HepG2 (cell line): ENCODE measurements around the gene SIDT1. TPM values are rescaled to one million over a fixed set of nuclear protein-coding genes. Genes with fewer than 3 reads are reported as not detected.

Experiments used
- ATAC-seq: fragments of 200-7000 bp; cut with Tn5 transposase; 3 replicates; pipeline ENCODE4 v1.9.1; 2020; ENCODE audit warnings: mild to moderate bottlenecking, moderate library complexity
- BruUV-seq: library from RNA; stranded (reverse); fragments of 400-500 nt; replicated peaks from 2 replicates; lab custom pipeline; 2021; lab: Mats Ljungman, UMichigan
- CTCF ChIA-PET: fragments of 300-600 bp; formaldehyde crosslinking; extraction: SDS; loops from one replicate; lab custom pipeline; 2021; ENCODE audit warnings: low total read pairs, inconsistent platforms, low intra/inter-chr PET ratio; lab: Yijun Ruan, JAX
- POLR2A ChIA-PET: fragments of 350-600 bp; sonication (Branson Sonifier 250); formaldehyde crosslinking; loops from one replicate; lab custom pipeline; 2020; ENCODE audit warnings: antibody characterized with exemption, inconsistent platforms; lab: Yijun Ruan, JAX
- DNase-seq: peaks from one replicate; pipeline ENCODE4 v3.0.0-alpha.2; 2015; ENCODE audit warnings: low spot score
- FAIRE-seq: peaks from 3 replicates; lab custom pipeline; 2011; peaks lifted over from hg19 to GRCh38; lab: Jason Lieb, UNC
- H2AFZ ChIP-seq: one replicate; pipeline ENCODE4 v1.6.1; 2011; ENCODE audit warnings: low read length, inconsistent platforms
- H3K27ac ChIP-seq: fragments of 300-600 bp; 3 replicates; pipeline ENCODE4 v1.8.0; 2011; ENCODE audit warnings: mixed run types, mild to moderate bottlenecking, mixed read lengths, low read length, inconsistent platforms; ENCODE audit not compliant: insufficient read depth; ENCODE audit errors: extremely low read length
- H3K27me3 ChIP-seq, 2 experiments: fragments of 200-600 bp in 1 of 2; 2 replicates in 1 of 2; 3 replicates in 1 of 2; pipeline versions ENCODE4 v1.6.0 to v1.8.0; 2011; ENCODE audit warnings: low read length in 2 of 2, mild to moderate bottlenecking in 2 of 2, moderate library complexity in 2 of 2, inconsistent platforms in 1 of 2; ENCODE audit not compliant: insufficient read depth in 2 of 2, control insufficient read depth in 1 of 2
- H3K36me3 ChIP-seq, 2 experiments: fragments of 200-600 bp in 1 of 2; replicated peaks in 1 of 2; 2 replicates in 1 of 2; 3 replicates in 1 of 2; pipeline versions ENCODE4 v1.5.1 to v1.8.0; 2011; ENCODE audit warnings: low read length in 2 of 2, inconsistent platforms in 1 of 2; ENCODE audit not compliant: insufficient read depth in 2 of 2, control insufficient read depth in 1 of 2
- H3K4me1 ChIP-seq: 2 replicates; pipeline ENCODE4 v1.5.1; 2012; ENCODE audit warnings: low read length, inconsistent platforms; ENCODE audit not compliant: insufficient read depth
- H3K4me2 ChIP-seq: 2 replicates; pipeline ENCODE4 v1.6.0; 2011; ENCODE audit warnings: low read depth, low read length, inconsistent platforms
- H3K4me3 ChIP-seq, 3 experiments: fragments of 200-600 bp in 1 of 3; sonication (generic), shearing (Covaris generic) in 1 of 3; replicated peaks in 1 of 3; 2 replicates each; pipeline ENCODE4 v1.5.1; 2011 to 2016; ENCODE audit warnings: low read length in 3 of 3, inconsistent platforms in 2 of 3, low read depth in 2 of 3, mild to moderate bottlenecking in 2 of 3, control low read depth in 1 of 3, mixed read lengths in 1 of 3; ENCODE audit not compliant: insufficient read depth in 1 of 3
- H3K79me2 ChIP-seq: one replicate; pipeline ENCODE4 v1.6.1; 2011; ENCODE audit warnings: low read length, inconsistent platforms; ENCODE audit not compliant: insufficient read depth
- H3K9ac ChIP-seq: 2 replicates; pipeline ENCODE4 v1.6.0; 2011; ENCODE audit warnings: mild to moderate bottlenecking, low read depth, low read length, inconsistent platforms; ENCODE audit not compliant: insufficient read depth
- H3K9me3 ChIP-seq: 2 replicates; pipeline ENCODE4 v1.5.1; 2012; ENCODE audit warnings: mild to moderate bottlenecking, low read length
- H4K20me1 ChIP-seq: 2 replicates; pipeline ENCODE4 v1.6.0; 2011; ENCODE audit warnings: inconsistent platforms, mild to moderate bottlenecking, low read length, moderate library complexity; ENCODE audit not compliant: insufficient read depth
- ATF7-NPFF ChIP-seq: sonication (generic); formaldehyde crosslinking; IDR thresholded peaks from 2 replicates; pipeline ENCODE4 v1.8.1; 2023; ENCODE audit warnings: mild to moderate bottlenecking, low read depth, missing genetic modification reagents, moderate library complexity
- ELF4 ChIP-seq: sonication (generic); formaldehyde crosslinking; IDR thresholded peaks from 2 replicates; pipeline ENCODE4 v1.5.0; 2020; ENCODE audit warnings: missing genetic modification reagents, mild to moderate bottlenecking, moderate library complexity, borderline replicate concordance
- FOXJ3 ChIP-seq: sonication (generic); formaldehyde crosslinking; IDR thresholded peaks from 2 replicates; pipeline ENCODE4 v1.4.0; 2020; ENCODE audit warnings: missing genetic modification reagents, mild to moderate bottlenecking, borderline replicate concordance
- HMG20A ChIP-seq: IDR thresholded peaks from 2 replicates; pipeline ENCODE4 v1.6.1; 2016; ENCODE audit warnings: borderline replicate concordance
- NFE2L1 ChIP-seq: sonication (generic); formaldehyde crosslinking; IDR thresholded peaks from 2 replicates; pipeline ENCODE4 v1.4.0; 2020; ENCODE audit warnings: missing genetic modification reagents, mild to moderate bottlenecking, borderline replicate concordance
- RAD21 ChIP-seq: fragments of 450-650 bp; formaldehyde crosslinking; IDR thresholded peaks from 2 replicates; pipeline ENCODE4 v1.5.0; 2020; ENCODE audit warnings: mild to moderate bottlenecking
- ZNF124 ChIP-seq: sonication (generic); formaldehyde crosslinking; IDR thresholded peaks from 2 replicates; pipeline ENCODE4 v1.4.0; 2020; ENCODE audit warnings: missing genetic modification reagents
- ZNF33A ChIP-seq: sonication (generic); formaldehyde crosslinking; IDR thresholded peaks from 2 replicates; pipeline ENCODE4 v1.5.1; 2020; ENCODE audit warnings: missing genetic modification reagents, mild to moderate bottlenecking, moderate library complexity, borderline replicate concordance
- WGBS: methylation state at CpG from one replicate; pipeline ENCODE4 v1.1.6; 2017; ENCODE audit warnings: low lambda C conversion rate; 5-methylcytosine and 5-hydroxymethylcytosine counted together
- in situ Hi-C: cut with HindIII; loops from 2 replicates; pipeline ENCODE4 v1.10.0; 2017; ENCODE audit warnings: low pct_unique_long_range_greater_than_20kb; ENCODE audit not compliant: extremely low pct_ligation_motif_present
- intact Hi-C: fragments of 100-400 bp; cut with micrococcal nuclease; formaldehyde crosslinking; loops from one replicate; pipeline ENCODE4 v1.10.0; 2022; ENCODE audit not compliant: unreplicated experiment
- polyA plus RNA-seq, 8 experiments: library from polyadenylated mRNA; depleted of rRNA in 3 of 8; stranded (reverse) in 7 of 8; unstranded in 1 of 8; fragments of >200 nt; fragmentation: Illumina TruSeq in 4 of 8; extraction: Trizol in 4 of 8; gene quantifications; 2 replicates each; pipeline versions ENCODE4 v1.2.1 to v1.2.3, GENCODE V29; 2011 to 2016; ENCODE audit warnings: low read depth in 4 of 8, missing spikeins in 1 of 8, mixed read lengths in 1 of 8; ENCODE audit not compliant: insufficient read depth in 1 of 8
- total RNA-seq, 5 experiments: library from RNA; depleted of rRNA; stranded (reverse); fragments of >200 nt; fragmentation: Illumina TruSeq; extraction: Trizol; gene quantifications; 2 replicates each; pipeline ENCODE4 v1.2.3, GENCODE V29; 2016; ENCODE audit warnings: low read depth in 1 of 5
- TF ChIP-seq, protein P1 (sequence below): sonication (generic); formaldehyde crosslinking; IDR thresholded peaks from 2 replicates; pipeline ENCODE4 v1.5.1; 2020; ENCODE audit warnings: mild to moderate bottlenecking, missing genetic modification reagents, moderate library complexity
- TF ChIP-seq, protein P2 (sequence below): sonication (generic); formaldehyde crosslinking; IDR thresholded peaks from 2 replicates; pipeline ENCODE4 v1.4.0; 2020; ENCODE audit warnings: missing genetic modification reagents
- TF ChIP-seq, protein P3 (sequence below): sonication (generic); formaldehyde crosslinking; IDR thresholded peaks from 2 replicates; pipeline ENCODE4 v1.8.0; 2022; ENCODE audit warnings: missing genetic modification reagents, low read depth, mild to moderate bottlenecking, borderline replicate concordance
- TF ChIP-seq, protein P4 (sequence below): IDR thresholded peaks from 2 replicates; pipeline ENCODE4 v1.6.1; 2012; ENCODE audit warnings: low read depth, low read length, improper control_type of control experiment

Gene SIDT1
- total and polyA plus RNA-seq, 2 of the 13 experiments (the other 11 are each of a cell fraction or from before 2014, with no cell fraction given), result 0.07 TPM

DNA sequence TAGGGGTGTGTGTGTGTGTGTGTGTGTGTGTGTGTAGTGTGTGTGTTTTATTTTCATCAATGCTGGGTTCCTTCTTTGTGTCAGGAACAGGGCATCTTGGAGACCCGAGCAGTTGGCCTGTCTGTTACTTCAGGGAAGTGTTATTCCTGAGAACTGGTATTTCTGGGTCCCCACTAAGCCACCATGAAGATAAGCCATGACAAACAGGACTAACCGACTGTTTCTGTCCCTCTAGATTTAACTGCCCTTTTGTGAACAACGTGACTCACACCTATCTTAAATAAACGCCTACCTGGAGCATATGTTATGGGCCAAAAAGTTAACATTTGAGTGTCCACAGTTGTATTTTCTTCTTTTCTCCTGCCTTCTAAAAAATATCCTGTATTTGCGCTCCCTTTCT is 19.5 kb downstream of the SIDT1 start:
- no peak overlapping the region for H3K9ac ChIP-seq
- intact Hi-C loops, result loop anchor here (2.0 to 10.0 kb wide), 2 partner anchors 15 to 193 kb away; partner anchors contain the start of genes ATP6V1A and NAA50
- 22% methylated on average over 5 of the region's 5 CpGs for WGBS
- H3K4me3 ChIP-seq, result no peak overlapping the region; a peak in 1 of 6 replicates
- H4K20me1 ChIP-seq, result no peaks in the 10 kb centered on the region
- H3K27me3 ChIP-seq, result no peaks in the 10 kb centered on the region; a peak in 1 of 5 replicates
- in situ Hi-C loops, result no loop called here
- ATAC-seq (no peak), DNase-seq (no peak), FAIRE-seq (no peak)
- TF ChIP-seq, protein P1, sequence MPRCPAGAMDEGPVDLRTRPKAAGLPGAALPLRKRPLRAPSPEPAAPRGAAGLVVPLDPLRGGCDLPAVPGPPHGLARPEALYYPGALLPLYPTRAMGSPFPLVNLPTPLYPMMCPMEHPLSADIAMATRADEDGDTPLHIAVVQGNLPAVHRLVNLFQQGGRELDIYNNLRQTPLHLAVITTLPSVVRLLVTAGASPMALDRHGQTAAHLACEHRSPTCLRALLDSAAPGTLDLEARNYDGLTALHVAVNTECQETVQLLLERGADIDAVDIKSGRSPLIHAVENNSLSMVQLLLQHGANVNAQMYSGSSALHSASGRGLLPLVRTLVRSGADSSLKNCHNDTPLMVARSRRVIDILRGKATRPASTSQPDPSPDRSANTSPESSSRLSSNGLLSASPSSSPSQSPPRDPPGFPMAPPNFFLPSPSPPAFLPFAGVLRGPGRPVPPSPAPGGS (CRISPR knock-in tag), result no peak
- TF ChIP-seq ELF4 (CRISPR knock-in tag) (no peak), FOXJ3 (CRISPR knock-in tag) (no peak)
- peak overlapping the region; percentile 5; the same call in 1 of the 2 replicates for H3K4me2 ChIP-seq
- no peaks in the 10 kb centered on the region for H3K9me3 ChIP-seq
- CTCF ChIA-PET, result no interaction called here
- H3K4me1 ChIP-seq, result peaks cover 53% of the 10 kb centered on the region
- H3K36me3 ChIP-seq, result no peaks in the 10 kb centered on the region
- no peaks in the 10 kb centered on the region for H3K79me2 ChIP-seq
- no peak overlapping the region for H2AFZ ChIP-seq
- POLR2A ChIA-PET, result no interaction called here
- BruUV-seq, result no TSS peak
- no peak overlapping the region for H3K27ac ChIP-seq

DNA sequence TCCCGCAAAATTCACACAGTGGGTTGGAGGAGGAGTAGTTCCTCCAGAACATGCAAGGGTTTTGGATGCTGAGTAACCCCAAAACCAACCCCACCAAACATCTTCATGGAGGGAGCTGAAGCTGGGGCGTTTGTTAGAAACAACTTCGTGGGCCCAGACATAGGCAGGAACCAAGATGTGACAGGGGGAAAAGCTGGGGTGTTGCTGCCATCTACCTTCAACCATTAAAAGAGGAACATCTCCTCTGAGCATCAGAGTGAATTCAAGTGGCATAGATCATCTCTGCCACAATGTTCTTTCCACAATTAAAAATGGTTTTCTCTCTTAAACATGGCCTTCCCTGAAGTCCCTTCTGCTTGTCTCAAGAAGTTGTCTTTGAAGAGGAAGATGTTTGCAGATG is 20.5 kb downstream of the SIDT1 start:
- no peak overlapping the region for H2AFZ ChIP-seq
- H3K9me3 ChIP-seq, result no peaks in the 10 kb centered on the region
- intact Hi-C loops, result loop anchor here (2.0 to 10.0 kb wide), 2 partner anchors 16 to 192 kb away; partner anchors contain the start of genes ATP6V1A and NAA50
- H3K4me3 ChIP-seq, result no peak overlapping the region
- ATAC-seq (peak; percentile 53), FAIRE-seq (no peak), DNase-seq (no peak)
- H3K79me2 ChIP-seq, result no peaks in the 10 kb centered on the region
- no peaks in the 10 kb centered on the region for H3K36me3 ChIP-seq
- H3K27me3 ChIP-seq, result no peaks in the 10 kb centered on the region; a peak in 1 of 5 replicates
- H3K27ac ChIP-seq, result no peak overlapping the region
- peaks cover 63% of the 10 kb centered on the region for H3K4me1 ChIP-seq
- in situ Hi-C loops, result no loop called here
- ChIA-PET CTCF (interaction anchor here (1.5 kb wide), 1 partner anchor 58 kb away, joined by 6 read pairs; no protein-coding TSS in a partner anchor), POLR2A (no interaction called here)
- H3K9ac ChIP-seq, result no peak overlapping the region
- no peaks in the 10 kb centered on the region for H4K20me1 ChIP-seq
- H3K4me2 ChIP-seq, result no peak overlapping the region
- 36% methylated on average over 3 of the region's 3 CpGs for WGBS
- BruUV-seq, result no TSS peak
- 0 out of 2 replicates have a peak, but pooled peaks have one; percentile 20 for TF ChIP-seq RAD21 (CRISPR knock-in tag)
- TF ChIP-seq, protein P2, sequence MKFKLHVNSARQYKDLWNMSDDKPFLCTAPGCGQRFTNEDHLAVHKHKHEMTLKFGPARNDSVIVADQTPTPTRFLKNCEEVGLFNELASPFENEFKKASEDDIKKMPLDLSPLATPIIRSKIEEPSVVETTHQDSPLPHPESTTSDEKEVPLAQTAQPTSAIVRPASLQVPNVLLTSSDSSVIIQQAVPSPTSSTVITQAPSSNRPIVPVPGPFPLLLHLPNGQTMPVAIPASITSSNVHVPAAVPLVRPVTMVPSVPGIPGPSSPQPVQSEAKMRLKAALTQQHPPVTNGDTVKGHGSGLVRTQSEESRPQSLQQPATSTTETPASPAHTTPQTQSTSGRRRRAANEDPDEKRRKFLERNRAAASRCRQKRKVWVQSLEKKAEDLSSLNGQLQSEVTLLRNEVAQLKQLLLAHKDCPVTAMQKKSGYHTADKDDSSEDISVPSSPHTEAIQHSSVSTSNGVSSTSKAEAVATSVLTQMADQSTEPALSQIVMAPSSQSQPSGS (CRISPR knock-in tag), result no peak
- no peak for TF ChIP-seq HMG20A
- TF ChIP-seq, protein P3, sequence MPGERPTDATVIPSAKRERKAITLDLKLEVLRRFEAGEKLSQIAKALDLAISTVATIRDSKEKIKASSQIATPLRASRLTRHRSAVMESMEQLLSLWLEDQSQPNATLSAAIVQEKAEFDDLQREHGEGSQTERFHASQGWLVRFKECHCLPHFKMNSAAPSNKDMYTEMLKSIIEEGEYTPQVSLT (CRISPR knock-in tag), result no peak
- TF ChIP-seq ATF7-NPFF (CRISPR knock-in tag), result no peak
- TF ChIP-seq, protein P4, sequence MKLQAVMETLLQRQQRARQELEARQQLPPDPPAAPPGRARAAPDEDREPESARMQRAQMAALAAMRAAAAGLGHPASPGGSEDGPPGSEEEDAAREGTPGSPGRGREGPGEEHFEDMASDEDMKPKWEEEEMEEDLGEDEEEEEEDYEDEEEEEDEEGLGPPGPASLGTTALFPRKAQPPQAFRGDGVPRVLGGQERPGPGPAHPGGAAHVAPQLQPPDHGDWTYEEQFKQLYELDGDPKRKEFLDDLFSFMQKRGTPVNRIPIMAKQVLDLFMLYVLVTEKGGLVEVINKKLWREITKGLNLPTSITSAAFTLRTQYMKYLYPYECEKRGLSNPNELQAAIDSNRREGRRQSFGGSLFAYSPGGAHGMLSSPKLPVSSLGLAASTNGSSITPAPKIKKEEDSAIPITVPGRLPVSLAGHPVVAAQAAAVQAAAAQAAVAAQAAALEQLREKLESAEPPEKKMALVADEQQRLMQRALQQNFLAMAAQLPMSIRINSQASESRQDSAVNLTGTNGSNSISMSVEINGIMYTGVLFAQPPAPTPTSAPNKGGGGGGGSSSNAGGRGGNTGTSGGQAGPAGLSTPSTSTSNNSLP, result no peak
- TF ChIP-seq ZNF33A (CRISPR knock-in tag), result no peak
- TF ChIP-seq ZNF124 (CRISPR knock-in tag), result no peak
- TF ChIP-seq NFE2L1 (CRISPR knock-in tag), result no peak
